DOHH2 (cell line): Measurements from ENCODE around the gene KIF25.

ENCODE experiments used
- EZH2phosphoT487 ChIP-seq: fragments of 200-600 bp; sonication (generic); IDR thresholded peaks from 2 replicates; pipeline ENCODE4 v1.6.1; 2017; ENCODE audit warnings: borderline replicate concordance, mild to moderate bottlenecking, antibody characterized with exemption, low read length, moderate library complexity, mixed read lengths
- TF ChIP-seq, protein P1 (sequence below): fragments of 200-600 bp; sonication (generic); IDR thresholded peaks from one replicate; pipeline ENCODE4 v1.5.1; 2014; ENCODE audit warnings: antibody characterized with exemption, mild to moderate bottlenecking, low read depth, low read length; ENCODE audit not compliant: poor library complexity, severe bottlenecking

DNA sequence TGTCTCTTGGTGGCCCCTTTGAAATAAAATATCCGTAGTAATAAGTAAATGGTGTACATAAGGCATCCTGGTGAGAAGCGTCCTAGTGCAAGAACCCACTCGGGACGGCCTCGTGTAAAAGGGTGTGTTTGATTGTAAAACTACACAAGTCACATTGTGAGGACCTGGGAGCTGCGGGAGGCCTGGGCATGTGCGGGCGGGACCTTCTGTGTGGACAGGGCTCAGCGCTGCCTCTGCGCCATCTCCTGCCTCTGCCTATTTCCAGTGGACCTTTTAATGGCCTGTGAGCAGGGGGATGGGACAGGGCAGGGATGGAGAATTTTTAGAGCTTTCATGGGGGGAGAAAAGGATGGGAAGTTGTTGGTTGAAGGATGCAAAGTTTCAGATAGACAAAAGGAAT is 25.3 kb upstream of the KIF25 start:
- TF ChIP-seq, protein P1, sequence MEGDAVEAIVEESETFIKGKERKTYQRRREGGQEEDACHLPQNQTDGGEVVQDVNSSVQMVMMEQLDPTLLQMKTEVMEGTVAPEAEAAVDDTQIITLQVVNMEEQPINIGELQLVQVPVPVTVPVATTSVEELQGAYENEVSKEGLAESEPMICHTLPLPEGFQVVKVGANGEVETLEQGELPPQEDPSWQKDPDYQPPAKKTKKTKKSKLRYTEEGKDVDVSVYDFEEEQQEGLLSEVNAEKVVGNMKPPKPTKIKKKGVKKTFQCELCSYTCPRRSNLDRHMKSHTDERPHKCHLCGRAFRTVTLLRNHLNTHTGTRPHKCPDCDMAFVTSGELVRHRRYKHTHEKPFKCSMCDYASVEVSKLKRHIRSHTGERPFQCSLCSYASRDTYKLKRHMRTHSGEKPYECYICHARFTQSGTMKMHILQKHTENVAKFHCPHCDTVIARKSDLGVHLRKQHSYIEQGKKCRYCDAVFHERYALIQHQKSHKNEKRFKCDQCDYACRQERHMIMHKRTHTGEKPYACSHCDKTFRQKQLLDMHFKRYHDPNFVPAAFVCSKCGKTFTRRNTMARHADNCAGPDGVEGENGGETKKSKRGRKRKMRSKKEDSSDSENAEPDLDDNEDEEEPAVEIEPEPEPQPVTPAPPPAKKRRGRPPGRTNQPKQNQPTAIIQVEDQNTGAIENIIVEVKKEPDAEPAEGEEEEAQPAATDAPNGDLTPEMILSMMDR, result no peak
- no peak for TF ChIP-seq EZH2phosphoT487
